Nucleus accumbens (tissue), 56 donors: ENCODE data around the gene DNAJB12.
A peak's percentile ranks its signal among the peaks of the same experiment; 100 is the strongest.
"Not testable (repeated sequence)": the region's sequence is repeated elsewhere in the genome, so short reads cannot be mapped to it uniquely, and the experiment has no call there.

Experiments
- DNase-seq, 56 donors: peaks; one replicate each; lab custom pipeline; 2025; lab: John Stamatoyannopoulos, UW

The DNAJB12 gene

GRCh38 chr10:72333112-72334015 lies 21.4 kb downstream of the DNAJB12 start:
- no peak for DNase-seq

- DNase-seq: no peak
These were observed 22.2 kb downstream of the DNAJB12 start for GRCh38 chr10:72332423-72333111.

GRCh38 chr10:72331575-72332422 lies 22.9 kb downstream of the DNAJB12 start:
- DNase-seq: peak in 54 of 56 donors; percentile 44 to 94 (median 86)

- DNase-seq: no peak
These were observed 24.7 kb downstream of the DNAJB12 start for GRCh38 chr10:72330069-72330426.

GRCh38 chr10:72329290-72330068 lies 25.2 kb downstream of the DNAJB12 start:
- no peak for DNase-seq

- no peak for DNase-seq
These were observed 25.9 kb downstream of the DNAJB12 start for GRCh38 chr10:72328829-72329204.

GRCh38 chr10:72328045-72328828 lies 26.5 kb downstream of the DNAJB12 start:
- peak in 48 of 56 donors; percentile 29 to 81 (median 62) for DNase-seq

GRCh38 chr10:72326665-72327603 lies 27.8 kb downstream of the DNAJB12 start:
- DNase-seq: not testable (repeated sequence)

GRCh38 chr10:72325243-72326175 lies 29.2 kb downstream of the DNAJB12 start:
- peak in 46 of 56 donors; percentile 24 to 83 (median 60) for DNase-seq

- DNase-seq: no peak
These were observed 30.9 kb downstream of the DNAJB12 start for GRCh38 chr10:72323771-72324191.

GRCh38 chr10:72323108-72323749 lies 31.5 kb downstream of the DNAJB12 start:
- no peak for DNase-seq

GRCh38 chr10:72322280-72323058 lies 32.2 kb downstream of the DNAJB12 start:
- no peak for DNase-seq

- DNase-seq: no peak
These were observed 32.8 kb downstream of the DNAJB12 start for GRCh38 chr10:72322030-72322279.

GRCh38 chr10:72321248-72322029 lies 33.3 kb downstream of the DNAJB12 start:
- no peak for DNase-seq

GRCh38 chr10:72320676-72321247 lies 34.0 kb downstream of the DNAJB12 start:
- DNase-seq: peak in 14 of 56 donors; percentile 14 to 74 (median 40)
